MCF 10A (cell line): ENCODE measurements around the gene SALL2. TPM values are rescaled to one million over a fixed set of nuclear protein-coding genes. Genes with fewer than 3 reads are reported as not detected.

Experiments used
- BruUV-seq: library from RNA; stranded (reverse); fragments of 400-500 nt; replicated peaks from 2 replicates; lab custom pipeline; 2021; lab: Mats Ljungman, UMichigan
- CTCF ChIA-PET: fragments of 300-600 bp; sonication (Branson Sonifier 250); formaldehyde crosslinking; extraction: SDS; loops from one replicate; lab custom pipeline; 2021; ENCODE audit warnings: antibody characterized with exemption, inconsistent platforms; lab: Yijun Ruan, JAX
- POLR2A ChIA-PET: fragments of 300-600, 350-650 bp; sonication (Branson Sonifier 250); formaldehyde crosslinking; extraction: SDS; loops from one replicate; lab custom pipeline; 2020; ENCODE audit warnings: antibody characterized with exemption, inconsistent platforms; lab: Yijun Ruan, JAX
- DNase-seq: peaks from one replicate; pipeline ENCODE4 v3.0.0-alpha.2; 2018; ENCODE audit not compliant: unreplicated experiment
- H3K27ac Mint-ChIP-seq: one replicate; pipeline ENCODE4 v1.8.0; 2022; ENCODE audit warnings: mild to moderate bottlenecking, low read depth, mixed read lengths; ENCODE audit not compliant: unreplicated experiment
- H3K27me3 Mint-ChIP-seq: one replicate; pipeline ENCODE4 v1.8.0; 2022; ENCODE audit warnings: mixed read lengths; ENCODE audit not compliant: insufficient read depth, unreplicated experiment
- H3K36me3 Mint-ChIP-seq: one replicate; pipeline ENCODE4 v1.8.0; 2022; ENCODE audit warnings: mild to moderate bottlenecking, moderate library complexity, mixed read lengths; ENCODE audit not compliant: insufficient read depth, unreplicated experiment
- H3K4me1 Mint-ChIP-seq: one replicate; pipeline ENCODE4 v1.8.0; 2022; ENCODE audit warnings: mixed read lengths; ENCODE audit not compliant: insufficient read depth, unreplicated experiment
- H3K4me3 Mint-ChIP-seq: one replicate; pipeline ENCODE4 v1.8.0; 2022; ENCODE audit warnings: mild to moderate bottlenecking, moderate library complexity, mixed read lengths; ENCODE audit not compliant: unreplicated experiment
- H3K9me3 Mint-ChIP-seq: one replicate; pipeline ENCODE4 v1.8.0; 2022; ENCODE audit warnings: mixed read lengths; ENCODE audit not compliant: unreplicated experiment
- CTCF ChIP-seq: fragments of 200-600 bp; IDR thresholded peaks from one replicate; pipeline ENCODE4 v1.8.0; 2022; ENCODE audit warnings: antibody characterized with exemption, mild to moderate bottlenecking; ENCODE audit not compliant: unreplicated experiment
- intact Hi-C: fragments of 100-400 bp; cut with micrococcal nuclease; formaldehyde crosslinking; loops from 2 replicates; pipeline ENCODE4 v1.14.1; 2022
- total RNA-seq: library from RNA; stranded (reverse); gene quantifications from 2 replicates; pipeline ENCODE4 v1.2.3, GENCODE V29; 2022

The SALL2 gene
- total RNA-seq, 1 experiment from 2014 or later = 0.09 TPM

DNA sequence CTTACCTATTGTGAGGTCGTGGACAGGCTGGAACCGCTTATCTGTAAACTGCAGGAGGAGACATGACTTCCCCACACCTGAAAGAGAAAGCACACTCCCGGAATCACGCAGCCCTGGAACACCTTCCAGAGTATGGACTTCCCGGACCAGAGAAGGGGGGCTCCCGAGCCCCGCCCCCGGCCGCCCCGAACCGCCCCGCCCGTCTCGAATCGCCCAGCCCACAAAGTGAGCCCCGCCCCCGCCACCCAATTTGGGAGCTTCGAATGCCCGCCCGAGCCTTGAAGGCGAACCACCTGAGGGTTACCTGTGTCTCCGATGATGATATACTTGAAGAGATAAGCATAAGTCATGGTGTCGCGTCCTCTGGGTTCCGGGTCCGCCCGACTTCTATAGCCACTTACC, 49.6 kb downstream of the SALL2 start:
- Mint-ChIP-seq H3K9me3 (no peaks in the 10 kb centered on the region), H3K4me3 (peak overlapping the region; percentile 87), H3K27me3 (no peaks in the 10 kb centered on the region), H3K27ac (peak overlapping the region; percentile 98), H3K4me1 (no peaks in the 10 kb centered on the region), H3K36me3 (peaks cover 24% of the 10 kb centered on the region)
- ChIA-PET CTCF (interaction anchor here (0.6 to 6.4 kb wide), 11 partner anchors 11 to 406 kb away, joined by 3 to 57 read pairs (median 4); partner anchors contain the start of gene CHD8), POLR2A (interaction anchor here (0.8 to 4.6 kb wide), 16 partner anchors 10 to 210 kb away, joined by 3 to 73 read pairs (median 8); partner anchors contain the start of genes CHD8 and METTL3)
- intact Hi-C loops = loop anchor here (5.0 kb wide), 1 partner anchor 81 kb away; no protein-coding TSS in a partner anchor
- no TSS peak for BruUV-seq
- TF ChIP-seq CTCF = no peak
- DNase-seq = peak; percentile 86

- CTCF ChIA-PET = interaction anchor here (0.6 to 6.4 kb wide), 11 partner anchors 10 to 405 kb away, joined by 3 to 57 read pairs (median 4); partner anchors contain the start of gene CHD8
- TF ChIP-seq CTCF = no peak
- DNase-seq = no peak
- no peaks in the 10 kb centered on the region for H3K9me3 Mint-ChIP-seq
- POLR2A ChIA-PET = interaction anchor here (0.6 to 4.6 kb wide), 12 partner anchors 9 to 209 kb away, joined by 3 to 73 read pairs (median 8); partner anchors contain the start of genes CHD8 and METTL3
- peak overlapping the region; percentile 98 for H3K27ac Mint-ChIP-seq
- H3K4me3 Mint-ChIP-seq = peak overlapping the region; percentile 87
- no peaks in the 10 kb centered on the region for H3K4me1 Mint-ChIP-seq
- H3K27me3 Mint-ChIP-seq = no peaks in the 10 kb centered on the region
- TSS peak; percentile 68 for BruUV-seq
- peaks cover 22% of the 10 kb centered on the region for H3K36me3 Mint-ChIP-seq
- intact Hi-C loops = loop anchor here (5.0 kb wide), 1 partner anchor 81 kb away; no protein-coding TSS in a partner anchor
Observed at GRCh38 chr14:21475767-21476522, 50.2 kb downstream of the SALL2 start.

Other genes starting within 250 kb of the SALL2 start
- not detected in 2 replicates for gene RPGRIP1, start 246.3 kb downstream of the SALL2 start, total RNA-seq
- gene SUPT16H, start 142.3 kb downstream of the SALL2 start, total RNA-seq = 97.0 and 98.3 TPM in 2 replicates
- 70.7 and 78.1 TPM in 2 replicates for gene CHD8, start 70.2 kb downstream of the SALL2 start, total RNA-seq
- gene RAB2B, start 49.4 kb downstream of the SALL2 start, total RNA-seq = 22.8 and 23.3 TPM in 2 replicates
- 84.1 and 105 TPM in 2 replicates for gene TOX4, start 49.2 kb downstream of the SALL2 start, total RNA-seq
- gene METTL3, start 15.0 kb downstream of the SALL2 start, total RNA-seq = 36.4 and 46.7 TPM in 2 replicates
- gene OR10G3, start 53.7 kb upstream of the SALL2 start, total RNA-seq = not detected in 2 replicates
- gene OR10G2, start 108.6 kb upstream of the SALL2 start, total RNA-seq = not detected in 2 replicates
- not detected in 2 replicates for gene OR4E2, start 127.5 kb upstream of the SALL2 start, total RNA-seq
- gene OR4E1, start 147.5 kb upstream of the SALL2 start, total RNA-seq = not detected in 2 replicates